Activated CD4-positive, alpha-beta T cell treated with anti-CD3 and anti-CD28 coated beads, Interleukin-2, Interleukin-6, amounts not matched to agents 100 ng/mL and 50 ng/mL, durations not matched to agents 16 hours and 8 hours (primary cell): ENCODE results near the gene BRIP1.
"Not testable (repeated sequence)": the region's sequence is repeated elsewhere in the genome, so short reads cannot be mapped to it uniquely, and the experiment has no call there.

Experiments used
- DNase-seq: peaks from one replicate; pipeline ENCODE4 v3.0.0-alpha.2; 2020

Gene BRIP1

GRCh38 chr17:61686113-61686512, 177.2 kb downstream of the BRIP1 start:
- no peak for DNase-seq

- DNase-seq, result no peak
Measured at GRCh38 chr17:61684818-61685217, 178.5 kb downstream of the BRIP1 start.

- no peak for DNase-seq
Measured at GRCh38 chr17:61684172-61684571, 179.2 kb downstream of the BRIP1 start.

GRCh38 chr17:61683466-61683865, 179.9 kb downstream of the BRIP1 start:
- DNase-seq, result no peak

GRCh38 chr17:61680921-61681320, 182.4 kb downstream of the BRIP1 start:
- DNase-seq, result no peak

- no peak for DNase-seq
Measured at GRCh38 chr17:61678339-61678738, 185.0 kb downstream of the BRIP1 start.

- not testable (repeated sequence) for DNase-seq
Measured at GRCh38 chr17:61677150-61677811, 186.0 kb downstream of the BRIP1 start.

- DNase-seq, result not testable (repeated sequence)
Measured at GRCh38 chr17:61676522-61676921, 186.8 kb downstream of the BRIP1 start.

GRCh38 chr17:61674609-61675008, 188.7 kb downstream of the BRIP1 start:
- not testable (repeated sequence) for DNase-seq

GRCh38 chr17:61673019-61673897, 190.1 kb downstream of the BRIP1 start:
- DNase-seq, result not testable (repeated sequence)

GRCh38 chr17:61672140-61672539, 191.2 kb downstream of the BRIP1 start:
- no peak for DNase-seq

GRCh38 chr17:61670691-61671090, 192.6 kb downstream of the BRIP1 start:
- DNase-seq, result no peak

- no peak for DNase-seq
Measured at GRCh38 chr17:61669522-61669921, 193.8 kb downstream of the BRIP1 start.

GRCh38 chr17:61668486-61668885, 194.8 kb downstream of the BRIP1 start:
- no peak for DNase-seq

GRCh38 chr17:61666406-61667088, 196.8 kb downstream of the BRIP1 start:
- DNase-seq, result not testable (repeated sequence)

- DNase-seq, result no peak
Measured at GRCh38 chr17:61663310-61663709, 200.0 kb downstream of the BRIP1 start.

- DNase-seq, result no peak
Measured at GRCh38 chr17:61662741-61663140, 200.6 kb downstream of the BRIP1 start.

- DNase-seq, result no peak
Measured at GRCh38 chr17:61662186-61662585, 201.1 kb downstream of the BRIP1 start.

GRCh38 chr17:61660746-61661485, 202.4 kb downstream of the BRIP1 start:
- no peak for DNase-seq

- no peak for DNase-seq
Measured at GRCh38 chr17:61659437-61659836, 203.9 kb downstream of the BRIP1 start.

GRCh38 chr17:61658183-61658582, 205.1 kb downstream of the BRIP1 start:
- no peak for DNase-seq

- no peak for DNase-seq
Measured at GRCh38 chr17:61657338-61657737, 206.0 kb downstream of the BRIP1 start.

GRCh38 chr17:61656721-61657217, 206.6 kb downstream of the BRIP1 start:
- no peak for DNase-seq
